ENCODE results near the gene IDH2. TPM values are rescaled to one million over a fixed set of nuclear protein-coding genes. Genes with fewer than 3 reads are reported as not detected.

Gene IDH2
- total and polyA plus RNA-seq, 2 of the 13 experiments (the other 11 are each of a cell fraction or from before 2014, with no cell fraction given), result 121 to 145 TPM

DNA sequence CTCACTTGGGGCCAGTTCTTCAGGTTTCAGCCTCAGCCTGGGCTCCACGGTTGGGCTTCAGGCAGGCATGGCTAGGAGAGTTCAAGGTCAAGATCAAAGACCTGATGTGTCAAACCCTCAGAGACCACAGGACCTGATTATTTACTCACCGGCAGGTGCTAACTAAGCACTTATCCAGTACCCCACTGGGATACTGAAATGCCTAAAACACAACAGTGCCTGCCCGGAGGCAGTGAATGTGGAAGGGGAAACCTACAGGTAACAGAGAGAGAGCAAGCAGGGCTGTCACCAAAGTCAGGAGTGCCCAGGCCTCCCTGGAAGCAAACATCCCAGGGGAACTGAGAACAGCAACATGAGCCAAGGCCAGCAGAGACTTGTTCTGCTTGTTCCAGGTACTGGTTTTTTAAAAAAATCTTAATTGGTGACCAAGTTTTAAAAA lies 6.7 kb downstream of the IDH2 start:
- no TSS peak for BruUV-seq (replicated peaks)
- ATAC-seq (peak; percentile 61), FAIRE-seq (peak; percentile 78)
- TF ChIP-seq RCOR2 (CRISPR knock-in tag; IDR thresholded peaks at IDR 0.05), result 0 out of 2 replicates have a peak, but pooled peaks have one; percentile 39
- TF ChIP-seq, protein P1, sequence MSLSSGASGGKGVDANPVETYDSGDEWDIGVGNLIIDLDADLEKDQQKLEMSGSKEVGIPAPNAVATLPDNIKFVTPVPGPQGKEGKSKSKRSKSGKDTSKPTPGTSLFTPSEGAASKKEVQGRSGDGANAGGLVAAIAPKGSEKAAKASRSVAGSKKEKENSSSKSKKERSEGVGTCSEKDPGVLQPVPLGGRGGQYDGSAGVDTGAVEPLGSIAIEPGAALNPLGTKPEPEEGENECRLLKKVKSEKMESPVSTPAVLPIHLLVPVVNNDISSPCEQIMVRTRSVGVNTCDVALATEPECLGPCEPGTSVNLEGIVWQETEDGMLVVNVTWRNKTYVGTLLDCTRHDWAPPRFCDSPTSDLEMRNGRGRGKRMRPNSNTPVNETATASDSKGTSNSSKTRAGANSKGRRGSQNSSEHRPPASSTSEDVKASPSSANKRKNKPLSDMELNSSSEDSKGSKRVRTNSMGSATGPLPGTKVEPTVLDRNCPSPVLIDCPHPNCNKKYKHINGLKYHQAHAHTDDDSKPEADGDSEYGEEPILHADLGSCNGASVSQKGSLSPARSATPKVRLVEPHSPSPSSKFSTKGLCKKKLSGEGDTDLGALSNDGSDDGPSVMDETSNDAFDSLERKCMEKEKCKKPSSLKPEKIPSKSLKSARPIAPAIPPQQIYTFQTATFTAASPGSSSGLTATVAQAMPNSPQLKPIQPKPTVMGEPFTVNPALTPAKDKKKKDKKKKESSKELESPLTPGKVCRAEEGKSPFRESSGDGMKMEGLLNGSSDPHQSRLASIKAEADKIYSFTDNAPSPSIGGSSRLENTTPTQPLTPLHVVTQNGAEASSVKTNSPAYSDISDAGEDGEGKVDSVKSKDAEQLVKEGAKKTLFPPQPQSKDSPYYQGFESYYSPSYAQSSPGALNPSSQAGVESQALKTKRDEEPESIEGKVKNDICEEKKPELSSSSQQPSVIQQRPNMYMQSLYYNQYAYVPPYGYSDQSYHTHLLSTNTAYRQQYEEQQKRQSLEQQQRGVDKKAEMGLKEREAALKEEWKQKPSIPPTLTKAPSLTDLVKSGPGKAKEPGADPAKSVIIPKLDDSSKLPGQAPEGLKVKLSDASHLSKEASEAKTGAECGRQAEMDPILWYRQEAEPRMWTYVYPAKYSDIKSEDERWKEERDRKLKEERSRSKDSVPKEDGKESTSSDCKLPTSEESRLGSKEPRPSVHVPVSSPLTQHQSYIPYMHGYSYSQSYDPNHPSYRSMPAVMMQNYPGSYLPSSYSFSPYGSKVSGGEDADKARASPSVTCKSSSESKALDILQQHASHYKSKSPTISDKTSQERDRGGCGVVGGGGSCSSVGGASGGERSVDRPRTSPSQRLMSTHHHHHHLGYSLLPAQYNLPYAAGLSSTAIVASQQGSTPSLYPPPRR (CRISPR knock-in tag; IDR thresholded peaks at IDR 0.05; ENCODE audit: borderline replicate concordance), result peak; percentile 32; the same call in 1 of the 2 replicates
- TF ChIP-seq ZNF331 (CRISPR knock-in tag; IDR thresholded peaks at IDR 0.05), result peak; percentile 69; the same call in 1 of the 2 replicates
- no peak for TF ChIP-seq ZNF724P (CRISPR knock-in tag; IDR thresholded peaks at IDR 0.05; ENCODE audit: borderline replicate concordance)
- peak in 1 of 2 experiments; percentile 58; a peak in 2 of 4 replicates for TF ChIP-seq EP300 (IDR thresholded peaks at IDR 0.05; ENCODE audit: low read depth in 2 of 2, low read length in 2 of 2)
- peak; percentile 35; the same call in 1 of the 2 replicates for TF ChIP-seq EP300 (CRISPR knock-in tag; IDR thresholded peaks at IDR 0.05; ENCODE audit: borderline replicate concordance)
- TF ChIP-seq, protein P2, sequence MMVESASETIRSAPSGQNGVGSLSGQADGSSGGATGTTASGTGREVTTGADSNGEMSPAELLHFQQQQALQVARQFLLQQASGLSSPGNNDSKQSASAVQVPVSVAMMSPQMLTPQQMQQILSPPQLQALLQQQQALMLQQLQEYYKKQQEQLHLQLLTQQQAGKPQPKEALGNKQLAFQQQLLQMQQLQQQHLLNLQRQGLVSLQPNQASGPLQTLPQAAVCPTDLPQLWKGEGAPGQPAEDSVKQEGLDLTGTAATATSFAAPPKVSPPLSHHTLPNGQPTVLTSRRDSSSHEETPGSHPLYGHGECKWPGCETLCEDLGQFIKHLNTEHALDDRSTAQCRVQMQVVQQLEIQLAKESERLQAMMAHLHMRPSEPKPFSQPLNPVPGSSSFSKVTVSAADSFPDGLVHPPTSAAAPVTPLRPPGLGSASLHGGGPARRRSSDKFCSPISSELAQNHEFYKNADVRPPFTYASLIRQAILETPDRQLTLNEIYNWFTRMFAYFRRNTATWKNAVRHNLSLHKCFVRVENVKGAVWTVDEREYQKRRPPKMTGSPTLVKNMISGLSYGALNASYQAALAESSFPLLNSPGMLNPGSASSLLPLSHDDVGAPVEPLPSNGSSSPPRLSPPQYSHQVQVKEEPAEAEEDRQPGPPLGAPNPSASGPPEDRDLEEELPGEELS (CRISPR knock-in tag; IDR thresholded peaks at IDR 0.05), result peak; percentile 63; the same call in 1 of the 2 replicates
- TF ChIP-seq, protein P3, sequence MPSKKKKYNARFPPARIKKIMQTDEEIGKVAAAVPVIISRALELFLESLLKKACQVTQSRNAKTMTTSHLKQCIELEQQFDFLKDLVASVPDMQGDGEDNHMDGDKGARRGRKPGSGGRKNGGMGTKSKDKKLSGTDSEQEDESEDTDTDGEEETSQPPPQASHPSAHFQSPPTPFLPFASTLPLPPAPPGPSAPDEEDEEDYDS (CRISPR knock-in tag; IDR thresholded peaks at IDR 0.05), result 0 out of 2 replicates have a peak, but pooled peaks have one; percentile 22
- no peak for TF ChIP-seq IKZF1 (IDR thresholded peaks at IDR 0.05)
- TF ChIP-seq, protein P4, sequence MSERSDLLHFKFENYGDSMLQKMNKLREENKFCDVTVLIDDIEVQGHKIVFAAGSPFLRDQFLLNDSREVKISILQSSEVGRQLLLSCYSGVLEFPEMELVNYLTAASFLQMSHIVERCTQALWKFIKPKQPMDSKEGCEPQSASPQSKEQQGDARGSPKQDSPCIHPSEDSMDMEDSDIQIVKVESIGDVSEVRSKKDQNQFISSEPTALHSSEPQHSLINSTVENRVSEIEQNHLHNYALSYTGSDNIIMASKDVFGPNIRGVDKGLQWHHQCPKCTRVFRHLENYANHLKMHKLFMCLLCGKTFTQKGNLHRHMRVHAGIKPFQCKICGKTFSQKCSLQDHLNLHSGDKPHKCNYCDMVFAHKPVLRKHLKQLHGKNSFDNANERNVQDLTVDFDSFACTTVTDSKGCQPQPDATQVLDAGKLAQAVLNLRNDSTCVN (CRISPR knock-in tag; IDR thresholded peaks at IDR 0.05; ENCODE audit: borderline replicate concordance), result no peak
- peak; percentile 73; the same call in 1 of the 2 replicates for TF ChIP-seq TBX3 (IDR thresholded peaks at IDR 0.05; ENCODE audit: borderline replicate concordance)
- TF ChIP-seq ZNF205 (CRISPR knock-in tag; IDR thresholded peaks at IDR 0.05), result 0 out of 2 replicates have a peak, but pooled peaks have one; percentile 22
- TF ChIP-seq TCF7 (IDR thresholded peaks at IDR 0.05; ENCODE audit: low read depth), result peak; percentile 82
- TF ChIP-seq SALL1 (CRISPR knock-in tag; IDR thresholded peaks at IDR 0.05), result peak; percentile 67
- no peak for TF ChIP-seq SRY (CRISPR knock-in tag; IDR thresholded peaks at IDR 0.05)
- TF ChIP-seq ZNF660 (CRISPR knock-in tag; IDR thresholded peaks at IDR 0.05; ENCODE audit: borderline replicate concordance, low read depth), result no peak
- no peak for TF ChIP-seq CREB1 (IDR thresholded peaks at IDR 0.05)
- no peak for TF ChIP-seq CREB1 (CRISPR knock-in tag; IDR thresholded peaks at IDR 0.05)

More for the DNA sequence above, 6.7 kb downstream of the IDH2 start:
- Histone ChIP-seq H3K27me3 (ENCODE audit: control insufficient read depth in 1 of 2, insufficient read depth in 2 of 2, low read length in 2 of 2) (no peaks in the 10 kb centered on the region), H3K9ac (ENCODE audit: insufficient read depth, low read depth, low read length) (no peak overlapping the region), H4K20me1 (ENCODE audit: insufficient read depth, low read length) (peaks cover 18% of the 10 kb centered on the region), H3K27ac (ENCODE audit: extremely low read length, insufficient read depth, low read length) (no peak overlapping the region), H2AFZ (ENCODE audit: low read length) (no peak overlapping the region), H3K4me3 (replicated peaks in 1 of 3; ENCODE audit: insufficient read depth in 1 of 3, low read depth in 2 of 3, low read length in 3 of 3) (no peak overlapping the region), H3K36me3 (replicated peaks in 1 of 2; ENCODE audit: control insufficient read depth in 1 of 2, insufficient read depth in 2 of 2, low read length in 2 of 2) (peaks cover under 1 to 1% of the 10 kb centered on the region in 2 experiments; a peak in 1 of 5 replicates), H3K4me1 (ENCODE audit: insufficient read depth, low read length) (peaks cover 57% of the 10 kb centered on the region), H3K79me2 (ENCODE audit: insufficient read depth, low read length) (peaks cover 9% of the 10 kb centered on the region), H3K9me3 (ENCODE audit: low read length) (no peaks in the 10 kb centered on the region), H3K4me2 (ENCODE audit: low read depth, low read length) (peak overlapping the region; percentile 14; the same call in 1 of the 2 replicates)
- ChIA-PET POLR2A (no interaction called here), CTCF (ENCODE audit: low intra/inter-chr PET ratio, low total read pairs) (no interaction called here)
- intact Hi-C loops (cut with micrococcal nuclease; ENCODE audit: unreplicated experiment), result no loop called here
- WGBS (ENCODE audit: low lambda C conversion rate), result 0% methylated on average over 2 of the region's 3 CpGs
- in situ Hi-C loops (cut with HindIII; ENCODE audit: extremely low pct_ligation_motif_present, low pct_unique_long_range_greater_than_20kb), result loop anchor here (25.0 kb wide), 1 partner anchor 358 kb away; no protein-coding TSS in a partner anchor
- DNase-seq (ENCODE audit: low spot score), result peak; percentile 70
